ENCODE results near the gene KIFAP3.

Gene KIFAP3

GRCh38 chr1:169970114-169970513 lies 104.4 kb downstream of the KIFAP3 start:
- no peak for DNase-seq

GRCh38 chr1:169968174-169968573 lies 106.3 kb downstream of the KIFAP3 start:
- no peak for DNase-seq

GRCh38 chr1:169964206-169964605 lies 110.3 kb downstream of the KIFAP3 start:
- DNase-seq = no peak

- no peak for DNase-seq
These were observed 114.8 kb downstream of the KIFAP3 start for GRCh38 chr1:169959686-169960085.

GRCh38 chr1:169958987-169959386 lies 115.5 kb downstream of the KIFAP3 start:
- DNase-seq = no peak

- DNase-seq = no peak
These were observed 116.6 kb downstream of the KIFAP3 start for GRCh38 chr1:169957884-169958283.

- DNase-seq = no peak
These were observed 123.4 kb downstream of the KIFAP3 start for GRCh38 chr1:169951108-169951507.

GRCh38 chr1:169949139-169949538 lies 125.4 kb downstream of the KIFAP3 start:
- no peak for DNase-seq

- DNase-seq = no peak
These were observed 128.3 kb downstream of the KIFAP3 start for GRCh38 chr1:169946206-169946605.

GRCh38 chr1:169945181-169945580 lies 129.3 kb downstream of the KIFAP3 start:
- DNase-seq = no peak

- DNase-seq = no peak
These were observed 129.9 kb downstream of the KIFAP3 start for GRCh38 chr1:169944621-169945020.

GRCh38 chr1:169943963-169944526 lies 130.4 kb downstream of the KIFAP3 start:
- no peak for DNase-seq

- DNase-seq = no peak
These were observed 132.3 kb downstream of the KIFAP3 start for GRCh38 chr1:169941982-169942830.

GRCh38 chr1:169933984-169934725 lies 140.3 kb downstream of the KIFAP3 start:
- DNase-seq = no peak

GRCh38 chr1:169931795-169932231 lies 142.7 kb downstream of the KIFAP3 start:
- DNase-seq = no peak

- DNase-seq = no peak
These were observed 145.3 kb downstream of the KIFAP3 start for GRCh38 chr1:169929210-169929526.

- DNase-seq = no peak
These were observed 145.9 kb downstream of the KIFAP3 start for GRCh38 chr1:169928438-169929209.

GRCh38 chr1:169925505-169926482 lies 148.7 kb downstream of the KIFAP3 start:
- no peak for DNase-seq

GRCh38 chr1:169924829-169925228 lies 149.7 kb downstream of the KIFAP3 start:
- no peak for DNase-seq

GRCh38 chr1:169924063-169924462 lies 150.4 kb downstream of the KIFAP3 start:
- DNase-seq = no peak

GRCh38 chr1:169921080-169921479 lies 153.4 kb downstream of the KIFAP3 start:
- no peak for DNase-seq

- no peak for DNase-seq
These were observed 155.6 kb downstream of the KIFAP3 start for GRCh38 chr1:169918927-169919326.

Data from activated CD4-positive, CD25-positive, alpha-beta regulatory T cell treated with anti-CD3 and anti-CD28 coated beads, Interleukin-2, amount 50 U/mL, for 72 hours (primary cell).